ENCODE data around the gene EPS8.

DNA sequence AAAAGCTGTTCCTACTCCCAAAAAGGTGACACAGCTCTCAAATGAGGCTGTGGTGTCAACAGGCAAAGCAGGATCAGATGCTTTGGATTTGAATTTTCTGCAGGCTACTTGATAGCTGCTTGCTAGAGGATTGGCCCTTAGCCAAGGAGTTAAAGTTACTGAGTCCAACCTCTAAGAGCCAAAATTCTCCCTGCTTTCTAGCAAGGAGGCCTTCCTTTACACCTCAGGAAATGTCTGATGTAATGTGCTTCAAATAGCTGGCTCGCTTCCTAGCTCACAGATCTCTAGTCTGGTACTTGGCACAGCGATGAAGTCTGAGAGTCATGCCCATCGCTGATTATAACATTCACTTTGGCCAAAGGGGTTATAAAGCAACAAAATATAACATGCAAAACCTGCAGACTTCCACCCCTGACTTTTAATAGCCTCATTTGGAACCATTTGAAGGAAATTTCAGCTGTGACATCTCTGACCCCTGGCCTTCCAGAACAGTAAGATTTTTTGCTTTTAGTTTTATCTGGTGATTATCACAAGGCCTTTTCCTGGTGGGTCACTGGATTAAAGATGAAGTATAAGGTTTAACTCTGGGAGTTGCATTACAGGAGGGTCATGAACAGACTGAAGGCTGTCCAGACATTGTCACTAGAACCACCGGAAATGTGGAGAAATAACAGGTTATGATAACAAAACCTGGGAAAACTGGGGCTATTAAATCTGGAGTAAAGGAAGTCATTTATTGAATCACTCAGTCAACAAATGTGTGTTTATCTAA, 189.7 kb downstream of the EPS8 start:
- TF ChIP-seq FOXP2 (optimal IDR thresholded peaks at IDR 0.05; ENCODE audit: borderline replicate concordance, extremely low read depth, extremely low read length, insufficient read depth), result no peak
- TF ChIP-seq, protein P1, sequence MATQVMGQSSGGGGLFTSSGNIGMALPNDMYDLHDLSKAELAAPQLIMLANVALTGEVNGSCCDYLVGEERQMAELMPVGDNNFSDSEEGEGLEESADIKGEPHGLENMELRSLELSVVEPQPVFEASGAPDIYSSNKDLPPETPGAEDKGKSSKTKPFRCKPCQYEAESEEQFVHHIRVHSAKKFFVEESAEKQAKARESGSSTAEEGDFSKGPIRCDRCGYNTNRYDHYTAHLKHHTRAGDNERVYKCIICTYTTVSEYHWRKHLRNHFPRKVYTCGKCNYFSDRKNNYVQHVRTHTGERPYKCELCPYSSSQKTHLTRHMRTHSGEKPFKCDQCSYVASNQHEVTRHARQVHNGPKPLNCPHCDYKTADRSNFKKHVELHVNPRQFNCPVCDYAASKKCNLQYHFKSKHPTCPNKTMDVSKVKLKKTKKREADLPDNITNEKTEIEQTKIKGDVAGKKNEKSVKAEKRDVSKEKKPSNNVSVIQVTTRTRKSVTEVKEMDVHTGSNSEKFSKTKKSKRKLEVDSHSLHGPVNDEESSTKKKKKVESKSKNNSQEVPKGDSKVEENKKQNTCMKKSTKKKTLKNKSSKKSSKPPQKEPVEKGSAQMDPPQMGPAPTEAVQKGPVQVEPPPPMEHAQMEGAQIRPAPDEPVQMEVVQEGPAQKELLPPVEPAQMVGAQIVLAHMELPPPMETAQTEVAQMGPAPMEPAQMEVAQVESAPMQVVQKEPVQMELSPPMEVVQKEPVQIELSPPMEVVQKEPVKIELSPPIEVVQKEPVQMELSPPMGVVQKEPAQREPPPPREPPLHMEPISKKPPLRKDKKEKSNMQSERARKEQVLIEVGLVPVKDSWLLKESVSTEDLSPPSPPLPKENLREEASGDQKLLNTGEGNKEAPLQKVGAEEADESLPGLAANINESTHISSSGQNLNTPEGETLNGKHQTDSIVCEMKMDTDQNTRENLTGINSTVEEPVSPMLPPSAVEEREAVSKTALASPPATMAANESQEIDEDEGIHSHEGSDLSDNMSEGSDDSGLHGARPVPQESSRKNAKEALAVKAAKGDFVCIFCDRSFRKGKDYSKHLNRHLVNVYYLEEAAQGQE (IDR thresholded peaks at IDR 0.05; ENCODE audit: insufficient read depth in 1 of 2, low read depth in 2 of 2, low read length in 2 of 2), result no peak
- TF ChIP-seq POLR2AphosphoS5 (IDR thresholded peaks at IDR 0.05; ENCODE audit: low read depth, low read length), result no peak

All from PFSK-1 (cell line).